ENCODE data around the gene ABITRAM. TPM values are rescaled to one million over a fixed set of nuclear protein-coding genes. Genes with fewer than 3 reads are reported as not detected.

Gene ABITRAM
- total and polyA plus RNA-seq, 2 of the 13 experiments (the other 11 are each of a cell fraction or from before 2014, with no cell fraction given), result 10.2 to 21.6 TPM

DNA sequence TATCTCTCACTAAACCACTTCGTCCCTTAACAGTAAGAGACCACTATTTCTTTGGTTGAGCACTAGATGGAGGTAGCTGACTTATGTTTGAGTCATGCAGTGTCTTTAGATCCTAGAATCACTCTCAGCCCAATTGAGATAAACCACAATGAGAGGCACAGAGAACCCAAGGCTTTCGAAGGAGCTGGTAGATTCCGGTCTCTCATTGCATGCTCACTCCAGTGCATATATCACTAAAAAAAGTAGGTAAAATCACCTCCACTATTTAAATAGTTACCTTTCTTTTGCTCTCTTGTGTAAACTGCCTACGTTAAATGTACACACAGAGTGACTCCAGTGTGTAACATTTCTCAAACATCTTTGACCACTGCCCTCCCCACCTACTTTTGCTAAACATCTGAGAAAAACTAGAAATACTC, 44.5 kb upstream of the ABITRAM start (continued):
- TF ChIP-seq, protein P1, sequence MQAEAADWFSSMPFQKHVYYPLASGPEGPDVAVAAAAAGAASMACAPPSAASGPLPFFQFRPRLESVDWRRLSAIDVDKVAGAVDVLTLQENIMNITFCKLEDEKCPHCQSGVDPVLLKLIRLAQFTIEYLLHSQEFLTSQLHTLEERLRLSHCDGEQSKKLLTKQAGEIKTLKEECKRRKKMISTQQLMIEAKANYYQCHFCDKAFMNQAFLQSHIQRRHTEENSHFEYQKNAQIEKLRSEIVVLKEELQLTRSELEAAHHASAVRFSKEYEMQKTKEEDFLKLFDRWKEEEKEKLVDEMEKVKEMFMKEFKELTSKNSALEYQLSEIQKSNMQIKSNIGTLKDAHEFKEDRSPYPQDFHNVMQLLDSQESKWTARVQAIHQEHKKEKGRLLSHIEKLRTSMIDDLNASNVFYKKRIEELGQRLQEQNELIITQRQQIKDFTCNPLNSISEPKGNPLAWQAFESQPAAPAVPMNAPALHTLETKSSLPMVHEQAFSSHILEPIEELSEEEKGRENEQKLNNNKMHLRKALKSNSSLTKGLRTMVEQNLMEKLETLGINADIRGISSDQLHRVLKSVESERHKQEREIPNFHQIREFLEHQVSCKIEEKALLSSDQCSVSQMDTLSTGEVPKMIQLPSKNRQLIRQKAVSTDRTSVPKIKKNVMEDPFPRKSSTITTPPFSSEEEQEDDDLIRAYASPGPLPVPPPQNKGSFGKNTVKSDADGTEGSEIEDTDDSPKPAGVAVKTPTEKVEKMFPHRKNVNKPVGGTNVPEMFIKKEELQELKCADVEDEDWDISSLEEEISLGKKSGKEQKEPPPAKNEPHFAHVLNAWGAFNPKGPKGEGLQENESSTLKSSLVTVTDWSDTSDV (CRISPR knock-in tag; IDR thresholded peaks at IDR 0.05), result no peak
- TF ChIP-seq ZSCAN25 (CRISPR knock-in tag; IDR thresholded peaks at IDR 0.05) (no peak), ZNF232 (CRISPR knock-in tag; IDR thresholded peaks at IDR 0.05; ENCODE audit: borderline replicate concordance) (no peak), NFRKB (IDR thresholded peaks at IDR 0.05) (no peak), ATM (IDR thresholded peaks at IDR 0.05; ENCODE audit: borderline replicate concordance) (no peak), SPEN (CRISPR knock-in tag; IDR thresholded peaks at IDR 0.05; ENCODE audit: low read depth) (no peak), XBP1 (CRISPR knock-in tag; IDR thresholded peaks at IDR 0.05) (no peak), NR2F6 (IDR thresholded peaks at IDR 0.05) (peak; percentile 70), NR2F6 (CRISPR knock-in tag; IDR thresholded peaks at IDR 0.05) (peak; percentile 68), RFX3 (CRISPR knock-in tag; IDR thresholded peaks at IDR 0.05) (no peak), SIN3B (IDR thresholded peaks at IDR 0.05; ENCODE audit: low read length) (no peak), ZNF407 (CRISPR knock-in tag; IDR thresholded peaks at IDR 0.05; ENCODE audit: not compliant biosample characterization) (no peak), CEBPG (CRISPR knock-in tag; IDR thresholded peaks at IDR 0.05) (0 out of 2 replicates have a peak, but pooled peaks have one; percentile 16), ZBTB44 (CRISPR knock-in tag; IDR thresholded peaks at IDR 0.05) (no peak)
- TF ChIP-seq, protein P2, sequence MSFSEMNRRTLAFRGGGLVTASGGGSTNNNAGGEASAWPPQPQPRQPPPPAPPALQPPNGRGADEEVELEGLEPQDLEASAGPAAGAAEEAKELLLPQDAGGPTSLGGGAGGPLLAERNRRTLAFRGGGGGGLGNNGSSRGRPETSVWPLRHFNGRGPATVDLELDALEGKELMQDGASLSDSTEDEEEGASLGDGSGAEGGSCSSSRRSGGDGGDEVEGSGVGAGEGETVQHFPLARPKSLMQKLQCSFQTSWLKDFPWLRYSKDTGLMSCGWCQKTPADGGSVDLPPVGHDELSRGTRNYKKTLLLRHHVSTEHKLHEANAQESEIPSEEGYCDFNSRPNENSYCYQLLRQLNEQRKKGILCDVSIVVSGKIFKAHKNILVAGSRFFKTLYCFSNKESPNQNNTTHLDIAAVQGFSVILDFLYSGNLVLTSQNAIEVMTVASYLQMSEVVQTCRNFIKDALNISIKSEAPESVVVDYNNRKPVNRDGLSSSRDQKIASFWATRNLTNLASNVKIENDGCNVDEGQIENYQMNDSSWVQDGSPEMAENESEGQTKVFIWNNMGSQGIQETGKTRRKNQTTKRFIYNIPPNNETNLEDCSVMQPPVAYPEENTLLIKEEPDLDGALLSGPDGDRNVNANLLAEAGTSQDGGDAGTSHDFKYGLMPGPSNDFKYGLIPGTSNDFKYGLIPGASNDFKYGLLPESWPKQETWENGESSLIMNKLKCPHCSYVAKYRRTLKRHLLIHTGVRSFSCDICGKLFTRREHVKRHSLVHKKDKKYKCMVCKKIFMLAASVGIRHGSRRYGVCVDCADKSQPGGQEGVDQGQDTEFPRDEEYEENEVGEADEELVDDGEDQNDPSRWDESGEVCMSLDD (CRISPR knock-in tag; IDR thresholded peaks at IDR 0.05; ENCODE audit: borderline replicate concordance), result no peak
